ENCODE results near the gene AFF1.

Gene AFF1

GRCh38 chr4:86919561-86920223 lies 15.1 kb upstream of the AFF1 start:
- DNase-seq = no peak

- DNase-seq = no peak
Measured at GRCh38 chr4:86921608-86922252, 13.1 kb upstream of the AFF1 start.

- DNase-seq = no peak
Measured at GRCh38 chr4:86924811-86925210, 10.0 kb upstream of the AFF1 start.

GRCh38 chr4:86926435-86927086 lies 8.2 kb upstream of the AFF1 start:
- DNase-seq = no peak

- DNase-seq = no peak
Measured at GRCh38 chr4:86927843-86928395, 6.9 kb upstream of the AFF1 start.

- DNase-seq = no peak
Measured at GRCh38 chr4:86928400-86929255, 6.2 kb upstream of the AFF1 start.

- no peak for DNase-seq
Measured at GRCh38 chr4:86934147-86934770, 552 bp upstream of the AFF1 start.

- DNase-seq = no peak
Measured at GRCh38 chr4:86935566-86935852, 698 bp downstream of the AFF1 start.

- DNase-seq = peak; percentile 64
Measured at GRCh38 chr4:86935853-86936733, 1.3 kb downstream of the AFF1 start.

GRCh38 chr4:86938771-86939520 lies 4.1 kb downstream of the AFF1 start:
- DNase-seq = no peak

GRCh38 chr4:86939729-86940575 lies 5.1 kb downstream of the AFF1 start:
- DNase-seq = peak; percentile 7

GRCh38 chr4:86940920-86941460 lies 6.2 kb downstream of the AFF1 start:
- no peak for DNase-seq

GRCh38 chr4:86942185-86942666 lies 7.4 kb downstream of the AFF1 start:
- no peak for DNase-seq

- DNase-seq = no peak
Measured at GRCh38 chr4:86944964-86945781, 10.4 kb downstream of the AFF1 start.

- no peak for DNase-seq
Measured at GRCh38 chr4:86946868-86947500, 12.2 kb downstream of the AFF1 start.

- DNase-seq = no peak
Measured at GRCh38 chr4:86947501-86948120, 12.8 kb downstream of the AFF1 start.

- DNase-seq = no peak
Measured at GRCh38 chr4:86948276-86948675, 13.5 kb downstream of the AFF1 start.
